Left kidney (tissue), 2 donors: Measurements from ENCODE around the gene CAPS2. TPM values are rescaled to one million over a fixed set of nuclear protein-coding genes. Genes with fewer than 3 reads are reported as not detected.

Source experiments
- DNase-seq: peaks from one replicate; pipeline ENCODE4 v3.0.0-alpha.2; 2013
- polyA plus RNA-seq: library from polyadenylated mRNA; unstranded; fragments of 120-200 nt; gene quantifications from one replicate; pipeline ENCODE4 v1.2.1, GENCODE V29; 2013; ENCODE audit not compliant: insufficient read length

Gene CAPS2
- polyA plus RNA-seq, 1 donor = 11.5 TPM

- DNase-seq = no peak
These were observed 24.5 kb downstream of the CAPS2 start for GRCh38 chr12:75305412-75306332.

DNA sequence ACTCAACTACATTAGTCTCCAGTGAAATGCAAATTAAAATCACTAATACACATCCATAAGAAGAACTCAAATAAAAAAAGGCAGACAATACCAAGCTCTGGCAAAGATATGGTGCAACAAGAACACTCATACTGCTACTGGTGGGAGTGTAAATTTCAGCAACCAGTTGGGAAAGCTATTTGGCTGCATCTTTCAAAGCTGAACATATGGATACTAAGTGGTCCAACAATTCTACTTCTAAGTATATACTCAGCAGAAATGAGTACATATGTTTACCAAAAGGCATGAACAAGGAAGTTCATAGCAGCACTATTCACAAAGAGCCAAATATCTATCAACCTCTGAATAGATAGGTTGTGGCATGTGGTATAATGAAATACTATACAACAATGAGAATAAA is 27.3 kb downstream of the CAPS2 start:
- DNase-seq = no peak

DNA sequence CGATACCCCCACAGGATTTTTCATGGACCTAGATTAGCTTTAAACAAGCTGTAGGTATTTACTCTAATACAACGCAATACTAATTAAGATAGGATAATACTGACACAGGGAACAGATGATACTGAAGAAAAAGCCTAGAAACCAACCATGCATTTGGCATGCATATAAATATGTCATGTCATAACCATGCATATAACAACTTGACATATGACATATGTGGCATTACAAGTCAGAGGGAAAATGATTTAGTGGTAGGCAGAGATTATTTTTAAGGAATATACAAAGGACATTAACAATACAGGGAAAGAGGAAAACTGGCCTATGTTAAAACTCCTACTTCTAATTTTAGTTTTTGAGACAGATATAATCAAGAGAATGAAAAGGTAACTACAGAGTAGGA is 27.9 kb downstream of the CAPS2 start:
- no peak for DNase-seq

- no peak for DNase-seq
These were observed 35.3 kb downstream of the CAPS2 start for GRCh38 chr12:75294797-75295196.

GRCh38 chr12:75294336-75294735 is 35.8 kb downstream of the CAPS2 start:
- DNase-seq = no peak

- DNase-seq = no peak
These were observed 39.1 kb downstream of the CAPS2 start for GRCh38 chr12:75291014-75291413.

GRCh38 chr12:75289753-75290152 is 40.4 kb downstream of the CAPS2 start:
- peak; percentile 17 for DNase-seq

DNA sequence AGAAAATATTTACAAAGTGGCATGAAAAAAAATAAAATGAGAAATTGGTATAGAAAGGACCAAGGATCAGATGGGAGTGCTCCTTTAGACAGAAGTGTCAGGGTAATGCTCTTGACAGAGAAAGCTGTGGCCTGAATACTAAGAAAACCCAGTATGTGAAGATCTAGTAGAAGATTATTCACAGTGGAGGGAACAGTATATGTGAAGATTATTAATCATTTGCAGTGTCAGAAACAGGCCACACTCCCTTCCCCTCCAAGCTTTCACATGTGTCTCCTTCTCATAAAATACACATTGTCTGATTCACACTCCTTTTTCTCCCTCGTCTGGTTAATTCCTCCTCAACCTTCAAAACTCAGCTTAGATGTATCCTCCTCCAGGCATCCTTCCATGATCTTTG is 41.3 kb downstream of the CAPS2 start:
- no peak for DNase-seq

DNA sequence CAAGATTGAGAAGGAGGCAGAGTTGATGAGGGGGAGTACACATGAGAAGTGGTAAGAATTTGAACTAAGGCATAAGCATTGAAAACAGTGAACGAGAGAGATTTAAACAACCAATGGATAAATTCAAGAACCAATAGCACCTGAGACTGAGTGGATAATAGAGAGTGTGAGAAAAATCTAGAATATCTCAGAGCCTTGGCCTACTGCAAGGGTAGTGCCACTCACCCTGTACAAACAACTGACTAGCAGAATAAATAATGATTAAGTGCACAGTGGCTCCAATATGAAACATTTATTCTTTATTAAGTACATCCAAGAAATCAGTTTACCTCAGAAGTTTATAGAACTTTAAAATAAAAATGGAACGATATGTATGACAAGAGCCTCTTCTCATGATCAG is 54.4 kb downstream of the CAPS2 start:
- no peak for DNase-seq

DNA sequence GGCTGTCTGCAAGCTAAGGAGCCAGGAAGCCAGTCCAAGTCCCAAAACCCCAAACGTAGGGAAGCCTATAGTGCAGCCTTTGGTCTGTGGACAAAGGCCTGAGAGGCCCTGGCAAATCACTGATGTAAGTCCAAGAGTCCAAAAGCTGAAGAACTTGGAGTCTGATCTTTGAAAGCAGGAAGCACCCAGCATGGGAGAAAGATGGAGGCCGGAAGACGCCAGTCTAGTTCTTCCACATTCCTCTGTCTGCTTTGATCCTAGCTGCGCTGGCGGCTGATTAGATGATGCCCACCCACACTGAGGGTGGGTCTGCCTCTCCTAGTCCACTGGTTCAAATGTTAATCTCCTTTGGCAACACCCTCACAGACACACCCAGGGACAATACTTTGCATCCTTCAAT is 58.5 kb downstream of the CAPS2 start:
- no peak for DNase-seq

GRCh38 chr12:75270157-75270556 is 60.0 kb downstream of the CAPS2 start:
- no peak for DNase-seq

- no peak for DNase-seq
These were observed 60.9 kb downstream of the CAPS2 start for GRCh38 chr12:75269209-75269608.

DNA sequence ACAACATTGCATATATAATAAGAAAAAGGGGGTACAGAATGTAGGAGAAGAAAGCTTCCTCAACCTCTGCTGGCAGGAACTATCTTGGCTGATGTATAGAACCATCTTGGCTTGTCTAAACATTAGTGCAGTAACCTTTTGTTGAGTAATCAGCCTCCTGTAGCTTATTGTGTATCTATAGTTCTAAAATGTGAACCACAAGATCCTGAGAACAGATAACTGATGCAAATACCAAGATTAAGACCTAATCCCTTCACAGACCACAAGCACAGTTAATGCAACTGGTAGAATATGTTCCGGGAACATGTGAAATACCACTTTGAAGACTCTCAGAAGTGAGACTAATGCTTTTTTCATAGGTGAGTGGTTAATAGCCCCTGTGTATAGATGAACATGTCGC is 69.8 kb downstream of the CAPS2 start:
- no peak for DNase-seq

DNA sequence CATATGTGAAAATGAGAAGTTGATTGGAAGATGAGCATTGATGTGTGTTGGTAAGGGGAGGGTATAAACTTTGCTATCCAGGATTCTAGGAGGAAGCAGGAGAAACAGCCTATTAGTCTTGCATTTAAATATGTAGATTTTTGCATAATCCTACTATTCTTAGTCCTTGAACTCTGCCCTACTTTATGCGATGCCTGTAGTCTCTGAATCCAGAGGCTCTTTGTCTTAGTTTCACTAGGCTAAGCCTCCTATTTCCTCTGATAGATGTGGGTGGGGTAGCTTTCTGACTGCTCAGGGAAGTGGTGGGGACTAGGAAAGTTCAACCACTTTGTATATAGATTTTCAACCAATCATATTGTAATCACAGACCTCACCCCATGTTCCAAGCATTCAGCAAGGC is 71.0 kb downstream of the CAPS2 start:
- no peak for DNase-seq

- DNase-seq = no peak
These were observed 72.6 kb downstream of the CAPS2 start for GRCh38 chr12:75257510-75257909.

DNA sequence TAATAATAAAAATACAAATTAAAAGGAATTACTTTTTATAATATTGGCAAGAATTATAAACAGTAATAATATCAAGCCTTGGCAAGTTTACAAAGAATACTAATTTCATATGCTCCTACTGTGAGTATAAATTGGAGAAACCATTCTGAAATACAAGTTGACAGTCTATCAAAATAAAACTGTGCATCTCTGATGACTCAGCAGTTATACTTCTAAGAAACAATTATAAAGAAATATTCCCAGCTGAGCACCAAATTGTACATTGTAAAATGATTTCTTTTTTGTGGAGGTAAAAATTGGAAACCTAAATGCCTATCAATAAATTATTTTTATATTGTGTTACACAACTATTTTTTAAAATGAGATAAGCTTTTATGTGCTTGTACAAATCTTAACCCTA is 85.0 kb downstream of the CAPS2 start:
- DNase-seq = no peak

DNA sequence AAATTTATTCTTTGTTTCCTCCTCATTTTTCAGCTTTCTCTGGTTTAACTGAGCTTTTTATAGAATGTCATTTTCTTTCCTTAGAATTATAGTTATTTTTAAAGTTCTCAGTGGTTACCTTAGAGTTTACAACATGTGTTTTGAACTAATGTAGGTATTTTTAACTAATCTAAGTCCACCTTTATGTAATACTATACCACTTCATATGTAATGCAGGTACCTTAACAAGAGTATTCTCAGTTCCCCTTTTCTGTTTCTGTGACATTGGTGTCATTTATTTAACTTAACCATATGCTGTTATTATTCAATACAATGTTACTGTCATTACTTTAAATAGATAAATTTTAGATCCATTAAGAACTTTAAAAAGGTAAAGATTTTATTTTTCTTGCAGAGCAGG is 90.1 kb downstream of the CAPS2 start:
- no peak for DNase-seq

- DNase-seq = no peak
These were observed 93.9 kb downstream of the CAPS2 start for GRCh38 chr12:75236206-75236605.

DNA sequence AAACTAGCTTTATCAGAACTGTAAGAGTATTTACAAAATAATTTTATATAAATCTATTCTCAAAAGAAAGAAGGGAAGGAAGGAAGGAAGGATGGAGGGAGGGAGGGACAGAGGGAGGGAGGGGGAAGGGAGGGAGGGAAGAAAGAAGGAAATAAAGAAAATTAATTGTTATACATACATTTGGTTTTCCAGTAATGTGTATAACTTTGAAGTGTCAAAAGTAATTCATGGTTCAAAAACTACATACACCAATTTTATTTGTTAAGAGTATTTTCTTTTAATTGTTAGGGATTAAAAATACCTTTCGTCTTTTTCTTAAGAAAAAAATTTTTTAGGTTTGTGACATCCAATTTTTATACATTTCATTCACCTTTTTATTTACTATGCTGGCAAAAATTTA is 103.0 kb downstream of the CAPS2 start:
- DNase-seq = no peak

Other genes starting within 250 kb of the CAPS2 start
- 0.55 TPM for gene KCNC2, start 120.5 kb downstream of the CAPS2 start, polyA plus RNA-seq
- 0.43 TPM for gene GLIPR1L1, start 4.3 kb upstream of the CAPS2 start, polyA plus RNA-seq
- 2.6 TPM for gene GLIPR1L2, start 60.8 kb upstream of the CAPS2 start, polyA plus RNA-seq
- 19.4 TPM for gene GLIPR1, start 150.4 kb upstream of the CAPS2 start, polyA plus RNA-seq
- gene KRR1, start 181.3 kb upstream of the CAPS2 start, polyA plus RNA-seq = 104 TPM